GOT3 (cell line): Measurements from ENCODE around the gene WDR70.
"Not testable (repeated sequence)": the region's sequence is repeated elsewhere in the genome, so short reads cannot be mapped to it uniquely, and the experiment has no call there.

Source experiments
- DNase-seq: peaks from one replicate; lab custom pipeline; 2025; ENCODE audit warnings: mixed read lengths; lab: John Stamatoyannopoulos, UW

Gene WDR70

GRCh38 chr5:37517686-37518085 lies 138.6 kb downstream of the WDR70 start:
- DNase-seq, result no peak

- DNase-seq, result not testable (repeated sequence)
Observed at GRCh38 chr5:37518356-37518755, 139.2 kb downstream of the WDR70 start.

- DNase-seq, result no peak
Observed at GRCh38 chr5:37519304-37519703, 140.2 kb downstream of the WDR70 start.

GRCh38 chr5:37519807-37520206 lies 140.7 kb downstream of the WDR70 start:
- DNase-seq, result no peak

- no peak for DNase-seq
Observed at GRCh38 chr5:37520811-37521210, 141.7 kb downstream of the WDR70 start.

GRCh38 chr5:37532976-37533740 lies 154.0 kb downstream of the WDR70 start:
- DNase-seq, result no peak

GRCh38 chr5:37533851-37534250 lies 154.7 kb downstream of the WDR70 start:
- DNase-seq, result no peak

- no peak for DNase-seq
Observed at GRCh38 chr5:37539459-37539858, 160.3 kb downstream of the WDR70 start.

GRCh38 chr5:37543216-37543615 lies 164.1 kb downstream of the WDR70 start:
- no peak for DNase-seq

- DNase-seq, result no peak
Observed at GRCh38 chr5:37549411-37549810, 170.3 kb downstream of the WDR70 start.

GRCh38 chr5:37552161-37552560 lies 173.0 kb downstream of the WDR70 start:
- DNase-seq, result no peak

- DNase-seq, result no peak
Observed at GRCh38 chr5:37552770-37553719, 173.9 kb downstream of the WDR70 start.

GRCh38 chr5:37553720-37554404 lies 174.7 kb downstream of the WDR70 start:
- DNase-seq, result no peak

GRCh38 chr5:37554405-37554739 lies 175.3 kb downstream of the WDR70 start:
- no peak for DNase-seq

GRCh38 chr5:37554938-37555337 lies 175.8 kb downstream of the WDR70 start:
- no peak for DNase-seq

GRCh38 chr5:37557734-37558293 lies 178.7 kb downstream of the WDR70 start:
- no peak for DNase-seq

GRCh38 chr5:37565062-37565670 lies 186.0 kb downstream of the WDR70 start:
- DNase-seq, result no peak

GRCh38 chr5:37567566-37567965 lies 188.4 kb downstream of the WDR70 start:
- no peak for DNase-seq

GRCh38 chr5:37568018-37568753 lies 189.1 kb downstream of the WDR70 start:
- DNase-seq, result no peak

- no peak for DNase-seq
Observed at GRCh38 chr5:37568893-37569292, 189.8 kb downstream of the WDR70 start.

GRCh38 chr5:37569466-37569865 lies 190.3 kb downstream of the WDR70 start:
- DNase-seq, result no peak
